HT-29 (cell line): ENCODE data around the gene TMEM131. TPM values are rescaled to one million over a fixed set of nuclear protein-coding genes. Genes with fewer than 3 reads are reported as not detected.
"Not testable (repeated sequence)": the region's sequence is repeated elsewhere in the genome, so short reads cannot be mapped to it uniquely, and the experiment has no call there.

Experiments used
- DNase-seq: peaks from one replicate; pipeline ENCODE4 v3.0.0-alpha.2; 2015; ENCODE audit warnings: low spot score
- total RNA-seq: library from RNA; depleted of rRNA; stranded (reverse); fragments of >200 nt; shearing (Covaris generic); gene quantifications from 2 replicates; pipeline ENCODE4 v1.2.3, GENCODE V29; 2014

TMEM131 gene
- total RNA-seq, 1 experiment from 2014 or later = 14.1 TPM

DNA sequence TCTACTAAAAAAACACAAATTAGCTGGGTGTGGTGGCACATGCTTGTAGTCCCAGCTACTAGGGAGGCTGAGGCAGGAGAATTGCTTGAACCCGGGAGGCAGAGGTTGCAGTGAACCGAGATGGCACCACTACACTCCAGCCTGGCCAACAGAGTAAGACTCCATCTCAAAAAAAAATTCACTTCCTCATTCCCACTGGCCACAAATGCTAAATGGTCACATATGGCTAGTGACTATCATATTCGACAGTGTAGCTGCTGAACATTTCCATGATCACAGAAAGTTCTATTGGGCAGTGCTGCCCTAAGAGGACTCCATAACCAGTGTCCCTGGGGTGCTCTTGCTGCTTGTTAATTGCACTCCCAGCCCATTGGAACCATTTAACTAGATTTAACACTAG, 26.3 kb upstream of the TMEM131 start:
- DNase-seq = not testable (repeated sequence)

DNA sequence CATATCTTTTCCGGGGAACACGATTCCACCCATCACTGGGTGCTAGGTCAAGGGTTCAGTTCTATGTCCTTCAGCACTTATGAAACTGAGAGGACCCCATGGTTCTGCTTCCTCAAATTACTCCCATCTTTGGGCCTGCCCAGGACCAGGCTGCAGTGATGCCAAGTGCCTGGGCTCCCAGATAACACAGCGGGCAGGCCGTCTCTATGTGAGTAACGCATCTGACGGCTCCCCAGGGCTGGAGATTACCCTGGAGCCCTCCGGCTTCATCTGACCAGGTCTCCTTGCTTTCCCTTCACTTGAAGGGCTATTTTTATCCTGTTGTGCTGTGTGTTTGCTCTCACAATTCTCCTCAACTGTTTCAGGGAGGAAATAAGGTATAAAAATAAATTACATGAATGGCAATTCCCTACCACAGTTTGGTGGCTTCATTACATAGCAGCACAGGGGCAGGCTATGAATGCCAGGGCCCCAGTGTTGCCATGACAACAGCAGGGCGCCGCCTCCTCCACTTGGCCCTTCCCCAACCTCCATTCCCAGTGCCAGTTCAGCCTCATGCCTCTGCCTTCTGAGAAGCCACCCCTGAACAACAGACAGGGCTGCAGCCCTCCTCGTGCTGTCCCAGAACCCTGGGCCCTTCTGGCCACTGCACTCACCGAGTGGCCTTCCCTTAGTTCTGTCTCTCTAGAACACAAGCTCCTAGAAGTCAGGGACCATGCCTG, 25.4 kb upstream of the TMEM131 start:
- no peak for DNase-seq

DNA sequence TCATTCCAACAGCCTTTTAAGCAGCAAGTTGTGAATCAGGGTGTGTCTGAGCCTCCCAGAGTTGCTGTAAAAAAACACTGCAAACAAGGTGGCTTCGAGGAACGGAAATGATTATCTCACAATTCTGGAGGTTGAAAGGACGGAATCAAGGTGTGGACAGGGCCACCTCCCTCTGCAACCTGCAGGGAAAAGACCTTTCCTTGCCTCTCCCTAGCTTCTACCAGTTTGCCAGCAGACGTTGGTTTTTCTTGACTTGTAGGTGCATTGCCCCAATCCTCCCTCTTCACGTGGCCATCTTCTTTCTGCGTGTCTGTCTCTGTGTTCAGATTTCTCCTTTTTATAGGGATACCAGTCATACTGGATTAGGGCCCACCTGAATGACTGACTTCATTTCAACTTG, 24.8 kb upstream of the TMEM131 start:
- DNase-seq = no peak

DNA sequence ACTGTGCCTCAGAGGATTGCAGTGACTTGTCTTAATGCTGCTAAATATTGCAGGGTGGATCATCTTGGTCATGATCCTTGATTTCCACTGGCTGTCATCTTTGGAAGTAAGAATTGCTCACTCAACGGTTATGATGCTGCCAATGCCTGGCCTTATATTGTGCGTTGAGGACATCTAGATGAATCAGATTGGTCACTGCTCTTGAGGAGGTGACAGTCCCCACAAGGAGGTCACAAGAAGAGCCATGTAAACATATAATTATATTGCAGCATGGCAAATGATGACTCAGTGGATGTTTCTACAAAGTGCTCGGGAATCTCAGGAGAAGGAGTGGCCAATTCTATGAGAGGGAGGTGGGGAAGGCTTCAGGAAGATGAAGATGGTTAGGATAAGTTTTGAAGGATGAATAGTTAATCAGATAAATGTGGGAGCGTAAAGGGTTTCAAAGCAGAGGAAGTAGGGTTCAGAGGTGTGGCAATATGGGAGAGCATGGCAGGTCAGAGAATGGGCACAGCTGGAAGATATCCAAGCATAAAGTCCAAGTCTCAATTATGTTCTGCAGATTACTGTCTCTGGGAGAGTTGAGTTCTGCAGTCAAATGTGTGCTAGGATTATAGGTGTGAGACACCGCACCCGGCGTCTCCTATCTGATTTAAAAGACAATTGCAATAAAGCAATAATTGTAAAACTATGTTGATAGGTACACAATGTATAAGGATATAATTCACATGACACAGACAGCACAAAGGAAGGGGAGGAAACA, 21.3 kb upstream of the TMEM131 start:
- DNase-seq = no peak

DNA sequence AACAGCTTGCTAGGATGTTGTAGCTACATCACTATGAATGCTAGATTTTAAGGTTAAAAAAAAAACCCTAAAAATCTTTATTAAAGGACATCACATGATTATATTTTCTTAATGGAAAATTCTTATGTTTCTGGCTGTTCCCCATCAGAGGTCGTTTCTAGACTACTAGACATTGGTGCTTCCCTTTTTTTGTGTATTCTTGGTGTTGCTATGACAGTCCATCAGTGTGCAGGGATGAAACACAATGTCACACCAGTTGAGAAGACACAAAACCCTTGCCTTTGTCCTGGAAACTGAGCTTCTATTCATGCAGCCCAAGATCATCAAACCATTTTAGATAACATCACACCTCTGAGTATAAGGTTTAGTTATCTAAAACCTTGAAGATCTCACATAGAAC, 19.9 kb upstream of the TMEM131 start:
- DNase-seq = no peak

DNA sequence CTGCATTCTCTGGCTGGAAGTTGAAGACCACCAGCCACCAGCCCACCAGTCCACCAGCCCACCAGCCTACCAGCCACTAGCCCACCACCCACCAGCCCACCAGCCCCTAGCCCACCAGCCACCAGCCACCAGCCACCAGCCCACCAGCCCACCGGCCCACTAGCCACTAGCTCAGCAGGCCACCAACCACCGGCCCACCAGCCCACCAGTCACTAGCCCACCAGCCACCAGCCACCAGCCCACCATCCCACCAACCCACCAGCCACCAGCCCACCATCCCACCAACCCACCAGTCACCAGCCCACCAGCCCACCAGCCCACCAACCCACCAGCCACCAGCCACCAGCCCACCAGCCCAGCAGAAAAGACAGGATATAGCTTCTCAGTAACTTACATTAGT, 18.6 kb upstream of the TMEM131 start:
- DNase-seq = no peak

DNA sequence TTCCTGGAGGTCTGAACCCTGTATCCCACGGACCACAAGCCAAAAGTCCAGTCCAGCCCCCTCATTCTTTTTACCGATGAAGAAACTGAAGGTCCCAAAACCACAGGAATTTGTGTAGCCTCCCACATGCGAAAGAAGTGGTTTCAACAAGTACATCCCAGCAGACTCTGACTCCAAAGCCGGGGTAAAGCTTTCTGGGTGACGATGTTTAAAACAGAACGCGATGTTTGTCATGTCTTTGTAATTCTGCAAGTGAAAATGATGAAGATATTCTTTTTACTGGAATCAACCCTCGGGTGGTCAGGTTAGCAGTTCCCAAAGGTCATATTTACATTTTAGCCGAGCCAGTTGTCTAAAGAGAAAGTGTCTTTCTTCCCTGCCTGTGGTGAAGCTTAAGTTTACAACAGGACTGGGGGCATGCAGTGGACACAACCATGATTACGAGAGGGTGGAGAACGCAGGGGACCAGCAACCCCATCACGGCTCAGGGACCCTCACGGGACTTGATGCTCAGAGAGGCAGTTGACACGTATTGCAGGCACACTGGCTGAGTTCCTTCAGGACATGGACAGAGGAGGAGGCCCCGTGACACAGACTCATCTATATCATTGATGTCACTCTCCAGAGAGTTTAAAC, 17.8 kb upstream of the TMEM131 start:
- DNase-seq = no peak

DNA sequence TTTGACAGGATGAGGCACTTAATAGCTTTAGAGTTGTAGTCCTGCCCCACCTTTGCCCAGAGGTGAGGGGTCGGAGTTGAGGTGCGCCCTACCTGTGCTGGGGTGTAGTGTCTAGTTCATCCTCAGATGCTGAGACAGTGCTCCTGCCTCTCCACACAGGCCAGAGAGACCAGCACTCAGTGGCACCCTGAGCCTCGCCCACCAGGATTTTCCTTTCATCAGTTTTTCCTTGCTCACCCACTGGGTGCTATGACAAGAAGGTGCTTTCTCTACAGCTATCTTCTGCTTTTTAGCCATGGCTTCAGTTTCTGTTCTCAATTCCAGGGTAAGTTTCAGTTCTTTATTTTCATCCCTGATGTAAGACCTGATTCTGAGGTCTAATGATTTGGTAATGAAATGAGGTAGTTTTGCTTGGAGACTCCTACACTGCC, 16.8 kb upstream of the TMEM131 start:
- no peak for DNase-seq

DNA sequence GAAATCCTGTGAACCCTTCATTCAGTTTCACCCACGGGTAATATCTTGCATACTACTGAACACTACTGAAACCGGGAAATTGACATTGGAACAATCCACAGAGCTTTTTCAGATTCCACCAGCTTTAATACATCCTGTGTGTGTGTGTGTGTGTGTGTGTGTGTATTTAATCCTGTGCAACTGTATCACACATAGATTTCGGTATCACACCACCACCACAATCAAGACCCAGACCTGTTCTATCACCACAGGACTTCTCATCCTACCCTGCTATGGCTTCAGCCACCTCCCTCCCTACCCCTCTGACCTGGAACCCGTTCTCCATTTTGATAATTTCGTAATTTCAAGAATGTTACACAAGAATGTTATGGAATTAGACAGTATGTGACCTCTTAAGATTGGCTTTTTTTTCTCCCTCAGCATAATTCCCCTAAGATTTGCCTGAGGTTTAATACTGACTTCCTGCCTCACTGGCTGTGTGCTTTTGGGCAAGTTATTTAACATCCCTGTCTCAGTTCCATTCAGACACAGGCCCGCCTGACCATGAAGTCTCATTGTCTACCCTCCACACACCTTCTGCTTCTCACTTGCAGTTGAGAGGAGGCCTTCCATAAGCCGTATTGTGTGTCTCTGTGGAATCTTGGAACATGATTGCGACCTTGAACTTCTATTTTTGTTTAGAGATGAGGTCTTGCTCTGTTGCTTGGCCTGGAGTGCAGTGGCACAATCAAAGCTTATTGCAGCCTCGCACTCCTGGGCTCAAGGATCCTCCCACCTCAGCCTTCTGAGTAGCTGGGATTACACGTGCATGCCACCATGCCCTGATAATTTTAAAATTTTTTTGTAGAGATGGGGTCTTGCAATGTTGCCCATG, 14.4 kb upstream of the TMEM131 start:
- DNase-seq = no peak

DNA sequence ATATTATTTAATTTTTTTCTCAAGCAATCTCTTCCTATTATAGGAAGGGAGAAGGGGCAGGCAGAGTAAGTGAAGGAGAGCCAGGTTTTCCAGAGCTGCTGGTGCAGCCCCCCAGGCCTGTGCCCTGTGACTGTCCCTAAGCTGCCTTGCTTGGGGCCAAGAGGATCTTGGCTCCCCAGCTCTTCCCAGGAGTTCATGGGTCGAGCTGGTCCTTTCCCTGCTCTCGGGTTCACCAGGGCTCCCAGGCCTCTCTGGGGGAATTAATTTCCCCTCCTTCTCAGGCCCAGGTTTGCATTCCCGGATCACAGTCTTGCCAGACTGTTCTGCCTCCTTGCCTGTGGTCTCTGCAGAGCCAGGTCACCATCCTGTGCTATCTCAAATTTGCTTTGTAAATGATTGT, 12.7 kb upstream of the TMEM131 start:
- no peak for DNase-seq

DNA sequence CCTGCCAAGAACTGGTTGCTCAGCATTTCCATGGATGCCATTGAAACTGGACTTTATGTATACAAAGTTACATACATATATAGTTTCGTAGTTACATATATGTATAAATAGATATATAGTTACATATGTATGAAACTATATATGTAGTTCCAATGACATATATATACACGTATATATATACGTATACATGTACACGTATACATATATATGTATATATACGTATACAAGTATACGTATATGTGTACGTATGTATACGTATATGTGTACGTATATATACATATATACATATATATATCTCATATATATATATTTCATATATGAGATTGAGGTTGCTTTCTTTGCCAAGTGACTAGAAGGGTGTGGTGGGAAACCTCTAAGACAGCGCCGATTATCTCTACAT, 10.6 kb upstream of the TMEM131 start:
- DNase-seq = no peak

DNA sequence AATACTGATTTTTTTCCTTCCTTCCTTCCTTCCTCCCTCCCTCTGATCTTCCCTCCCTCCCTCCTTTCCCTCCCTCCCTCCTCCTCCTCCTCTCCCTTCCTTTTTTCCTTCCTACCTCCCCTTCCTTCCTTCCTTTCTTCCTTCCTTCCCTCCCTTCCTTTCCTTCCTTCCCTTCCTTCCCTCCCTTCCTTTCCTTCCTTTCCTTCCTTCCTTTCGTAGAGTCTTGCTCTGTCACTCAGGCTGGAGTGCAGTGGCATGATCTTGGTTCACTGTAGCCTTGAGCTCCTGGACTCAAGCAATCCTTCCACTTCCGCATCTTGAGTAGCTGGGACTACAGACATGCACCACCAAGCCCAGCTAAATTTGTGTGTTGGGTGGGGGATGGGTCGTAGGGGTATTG, 8.9 kb upstream of the TMEM131 start:
- no peak for DNase-seq

DNA sequence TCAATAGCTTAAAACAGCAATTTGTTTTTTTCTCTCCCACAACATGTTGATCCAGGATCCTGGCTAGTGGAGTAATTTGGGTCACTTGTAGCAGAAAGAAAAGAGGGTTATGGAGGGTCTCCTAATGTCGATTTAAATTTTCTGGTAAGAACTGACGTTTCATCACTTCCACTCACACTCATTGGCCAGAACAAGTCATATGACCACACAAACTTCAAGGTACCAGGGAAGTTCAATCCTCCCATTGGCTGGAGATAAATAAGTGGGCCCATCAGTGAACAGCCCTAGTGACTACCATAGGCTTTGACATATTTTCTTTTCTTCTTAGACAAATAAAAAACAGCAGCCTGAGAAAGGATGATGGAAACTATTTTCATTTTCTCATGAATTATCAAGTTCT, 8.3 kb upstream of the TMEM131 start:
- DNase-seq = no peak

DNA sequence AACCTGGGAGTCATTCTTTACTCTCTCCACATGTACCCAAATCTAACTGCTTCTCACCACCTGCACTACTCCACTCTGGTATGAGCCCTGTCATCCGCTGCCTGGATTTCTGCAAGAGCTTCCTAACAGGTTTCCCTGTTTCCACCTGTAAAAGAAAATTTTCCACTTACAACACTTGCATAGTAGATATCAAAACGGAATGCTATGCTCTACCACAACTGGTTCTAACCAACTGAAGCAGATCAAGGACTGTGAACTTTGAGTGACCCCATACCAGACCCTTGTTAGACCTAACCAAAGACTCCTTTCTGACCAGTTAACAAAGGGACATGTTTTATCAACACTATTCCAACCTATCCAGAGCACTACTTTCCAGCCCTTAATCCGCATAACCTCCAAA, 3.8 kb upstream of the TMEM131 start:
- no peak for DNase-seq

DNA sequence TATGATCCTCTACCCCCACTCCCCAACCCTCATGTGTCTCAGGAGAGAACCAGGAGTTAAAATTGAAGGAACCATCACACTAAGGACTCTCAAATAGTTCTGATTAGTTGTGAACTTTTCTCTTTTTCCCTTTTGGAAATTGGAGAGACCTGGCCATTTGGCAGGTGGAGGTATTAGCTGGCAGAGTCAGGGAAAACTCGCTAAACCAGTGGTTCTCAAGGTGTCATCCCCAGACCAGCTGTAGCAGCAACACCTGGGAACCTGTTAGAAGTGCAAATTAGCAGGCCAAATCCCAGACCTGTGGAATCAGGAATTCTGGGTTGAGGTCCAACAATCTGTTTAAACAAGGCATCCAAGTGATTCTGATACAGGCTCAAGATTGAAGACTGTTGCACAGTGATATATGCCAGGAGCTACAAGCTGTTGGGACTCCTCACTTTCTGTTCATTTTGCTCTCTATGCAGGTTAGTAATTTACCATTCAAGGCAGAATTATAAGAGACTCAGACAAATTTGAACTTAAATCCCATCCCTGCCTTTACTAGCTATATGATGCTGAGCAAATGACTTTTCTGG, 2.8 kb upstream of the TMEM131 start:
- DNase-seq = no peak

DNA sequence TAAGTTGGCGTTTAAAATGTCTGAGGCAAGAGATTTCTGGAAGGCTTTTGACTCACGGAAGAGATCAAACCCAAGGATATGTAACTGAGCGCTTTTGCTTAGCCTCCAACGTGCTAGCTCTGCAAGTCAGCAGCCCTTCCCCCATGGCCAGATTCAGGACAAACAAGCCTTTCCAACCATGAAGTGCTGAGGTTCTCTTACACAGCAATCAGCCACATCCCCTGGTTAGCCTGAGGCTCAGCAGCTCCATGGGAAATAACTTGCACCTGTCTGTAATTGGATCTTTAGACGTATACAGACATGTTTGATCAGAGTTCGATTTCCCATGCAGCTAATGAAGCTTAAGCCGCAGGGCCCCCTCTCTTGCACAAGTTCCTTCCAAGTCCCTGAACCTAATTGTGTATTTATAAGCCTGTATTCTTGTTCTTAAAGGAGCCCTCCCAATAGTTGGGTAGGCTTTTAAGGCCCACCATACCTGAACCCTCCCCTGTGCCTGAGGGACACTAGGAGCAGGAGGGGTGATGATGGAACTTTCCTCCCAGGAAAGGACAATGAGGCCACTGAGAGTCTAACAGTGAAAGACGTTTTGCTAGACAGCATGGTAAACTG, 2.1 kb upstream of the TMEM131 start:
- no peak for DNase-seq

DNA sequence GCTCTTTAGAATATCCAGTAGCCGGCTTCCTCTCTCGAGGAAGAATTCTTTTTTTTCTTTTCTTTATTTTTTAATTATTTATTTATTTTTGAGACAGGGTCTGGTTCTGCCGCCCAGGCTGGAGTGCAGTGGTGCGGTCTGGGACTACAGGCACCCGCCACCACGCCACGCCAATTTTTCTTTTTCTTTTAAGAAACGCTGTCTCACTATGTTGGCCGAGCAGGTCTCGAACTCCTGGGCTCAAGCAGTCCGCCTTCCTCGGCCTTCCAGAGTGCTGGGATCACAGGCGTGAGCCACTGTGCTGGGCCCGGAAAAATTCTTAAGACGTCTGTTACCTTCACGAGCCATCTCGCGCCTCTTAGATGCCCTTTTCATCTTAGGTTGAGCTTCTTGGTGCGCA, 931 bp upstream of the TMEM131 start:
- DNase-seq = no peak

DNA sequence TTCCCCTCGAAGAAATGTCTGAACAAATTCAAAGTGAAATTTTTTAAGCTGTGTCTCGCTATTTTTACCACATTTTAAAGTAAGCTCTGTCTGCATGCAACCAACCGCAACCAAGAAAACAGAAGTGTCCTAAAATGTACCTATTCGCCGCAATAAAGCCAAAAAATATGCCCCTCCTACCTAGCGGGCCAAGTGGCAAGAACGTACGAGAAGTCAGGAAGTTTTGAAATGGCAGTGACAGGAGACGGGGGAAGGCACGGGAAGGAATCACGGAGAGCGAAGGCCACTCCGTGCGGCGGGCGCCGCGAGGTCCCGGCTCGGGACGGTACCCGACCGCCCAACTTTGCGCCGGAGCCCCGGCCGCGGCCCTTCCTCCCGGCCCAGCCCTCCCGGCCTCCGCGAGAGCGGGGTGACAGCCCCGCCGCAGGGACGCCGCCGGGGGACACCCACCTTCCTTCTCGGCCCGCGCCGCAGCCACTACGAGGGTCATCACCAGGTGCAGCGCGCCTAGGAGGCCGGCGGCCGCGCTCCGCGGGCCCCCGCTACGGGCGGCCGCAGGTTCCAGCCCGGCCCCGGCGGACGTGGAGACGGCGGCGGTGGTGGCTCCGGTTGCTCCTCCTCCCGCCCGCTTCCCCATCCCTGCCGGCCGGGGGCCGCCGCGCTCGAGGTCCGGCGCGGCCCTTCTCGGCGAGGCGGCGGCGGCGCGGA, 568 bp downstream of the TMEM131 start:
- DNase-seq = peak; percentile 43

DNA sequence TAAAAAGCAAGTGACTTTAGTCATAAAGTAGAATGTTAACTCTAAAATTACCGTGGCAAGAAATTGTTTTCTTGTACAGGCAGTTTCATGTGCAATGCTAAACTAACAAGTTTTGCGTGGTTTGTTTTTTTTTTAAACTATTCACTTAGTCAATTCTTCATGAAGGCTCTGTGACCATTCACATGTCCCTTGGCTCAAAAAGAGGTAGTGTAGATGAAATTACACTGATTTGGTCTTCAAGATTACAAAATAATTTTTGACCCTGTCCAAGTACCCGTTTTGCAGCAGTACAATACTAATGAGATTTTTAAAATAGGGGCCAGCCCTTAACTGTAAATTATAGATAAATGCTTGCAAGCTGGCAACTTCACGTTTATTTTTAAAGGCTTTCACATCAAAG, 1.3 kb downstream of the TMEM131 start:
- DNase-seq = peak; percentile 8

DNA sequence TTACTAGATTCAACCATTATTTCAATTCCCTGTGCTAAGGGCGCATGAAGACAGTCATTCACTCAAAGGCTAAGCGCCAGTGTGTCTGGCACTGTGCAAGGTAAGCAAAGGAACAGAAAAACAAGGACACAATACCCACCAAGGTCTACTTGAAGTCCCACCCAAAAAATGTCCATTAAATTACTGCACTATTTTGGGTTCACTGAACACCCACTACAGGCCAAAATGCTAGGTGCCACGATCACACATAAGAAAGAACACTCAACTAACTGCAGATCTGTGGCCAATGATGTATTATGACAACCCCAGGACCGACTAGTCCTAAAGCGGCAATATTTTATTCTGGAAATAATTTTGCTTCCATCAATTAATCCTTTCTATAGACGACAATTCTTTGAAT, 1.8 kb downstream of the TMEM131 start:
- peak; percentile 19 for DNase-seq
